Vagina (tissue), 2 donors: Measurements from ENCODE around the gene GSTP1. TPM values are rescaled to one million over a fixed set of nuclear protein-coding genes. Genes with fewer than 3 reads are reported as not detected.

Source experiments
- DNase-seq, 2 donors: peaks; one replicate each; pipeline ENCODE4 v3.0.0-alpha.2; 2017; ENCODE audit errors: extremely low spot score in 2 of 2
- H3K27ac ChIP-seq: fragments of 200-600 bp; sonication (generic); one replicate; pipeline ENCODE4 v1.5.1; 2019
- H3K27me3 ChIP-seq: fragments of 200-600 bp; sonication (generic); one replicate; pipeline ENCODE4 v1.5.1; 2019
- H3K36me3 ChIP-seq, 2 donors: fragments of 200-600 bp; sonication (generic); one replicate each; pipeline ENCODE4 v1.5.1; 2017 to 2019
- H3K4me1 ChIP-seq: fragments of 200-600 bp; sonication (generic); one replicate; pipeline ENCODE4 v1.5.1; 2019
- H3K4me3 ChIP-seq, 2 donors: fragments of 200-600 bp; sonication (generic); 1 replicate in 1 of 2; 2 replicates in 1 of 2; pipeline ENCODE4 v1.5.1; 2016 to 2019
- H3K9me3 ChIP-seq: fragments of 200-600 bp; sonication (generic); one replicate; pipeline ENCODE4 v1.5.1; 2019
- POLR2A ChIP-seq, 2 donors: fragments of 450-650 bp; IDR thresholded peaks; one replicate each; pipeline ENCODE4 v1.6.1; 2017; ENCODE audit warnings: antibody characterized with exemption in 2 of 2, mild to moderate bottlenecking in 2 of 2, moderate library complexity in 2 of 2
- POLR2AphosphoS5 ChIP-seq, 2 donors: sonication (generic); formaldehyde crosslinking; IDR thresholded peaks; one replicate each; pipeline ENCODE4 v1.9.0; 2017; ENCODE audit warnings: antibody characterized with exemption in 2 of 2, mild to moderate bottlenecking in 2 of 2, low read depth in 1 of 2; ENCODE audit not compliant: insufficient read depth in 1 of 2
- intact Hi-C: fragments of 100-400 bp; cut with DNase I; formaldehyde crosslinking; loops from one replicate; pipeline ENCODE4 v1.15.1; 2023
- total RNA-seq: library from RNA; depleted of rRNA; stranded (reverse); fragments of >200 nt; gene quantifications from one replicate; pipeline ENCODE4 v1.2.3, GENCODE V29; 2016
- TF ChIP-seq, protein P1 (sequence below), 3 experiments: fragments of 450-650 bp in 2 of 3; fragments of 200-600 bp in 1 of 3; sonication (generic) in 1 of 3; IDR thresholded peaks; one replicate each; pipeline ENCODE4 v1.5.1; 2017 to 2019; ENCODE audit warnings: antibody characterized with exemption in 3 of 3, mild to moderate bottlenecking in 2 of 3, moderate library complexity in 2 of 3

GSTP1 gene
- 2,739 TPM for total RNA-seq

DNA sequence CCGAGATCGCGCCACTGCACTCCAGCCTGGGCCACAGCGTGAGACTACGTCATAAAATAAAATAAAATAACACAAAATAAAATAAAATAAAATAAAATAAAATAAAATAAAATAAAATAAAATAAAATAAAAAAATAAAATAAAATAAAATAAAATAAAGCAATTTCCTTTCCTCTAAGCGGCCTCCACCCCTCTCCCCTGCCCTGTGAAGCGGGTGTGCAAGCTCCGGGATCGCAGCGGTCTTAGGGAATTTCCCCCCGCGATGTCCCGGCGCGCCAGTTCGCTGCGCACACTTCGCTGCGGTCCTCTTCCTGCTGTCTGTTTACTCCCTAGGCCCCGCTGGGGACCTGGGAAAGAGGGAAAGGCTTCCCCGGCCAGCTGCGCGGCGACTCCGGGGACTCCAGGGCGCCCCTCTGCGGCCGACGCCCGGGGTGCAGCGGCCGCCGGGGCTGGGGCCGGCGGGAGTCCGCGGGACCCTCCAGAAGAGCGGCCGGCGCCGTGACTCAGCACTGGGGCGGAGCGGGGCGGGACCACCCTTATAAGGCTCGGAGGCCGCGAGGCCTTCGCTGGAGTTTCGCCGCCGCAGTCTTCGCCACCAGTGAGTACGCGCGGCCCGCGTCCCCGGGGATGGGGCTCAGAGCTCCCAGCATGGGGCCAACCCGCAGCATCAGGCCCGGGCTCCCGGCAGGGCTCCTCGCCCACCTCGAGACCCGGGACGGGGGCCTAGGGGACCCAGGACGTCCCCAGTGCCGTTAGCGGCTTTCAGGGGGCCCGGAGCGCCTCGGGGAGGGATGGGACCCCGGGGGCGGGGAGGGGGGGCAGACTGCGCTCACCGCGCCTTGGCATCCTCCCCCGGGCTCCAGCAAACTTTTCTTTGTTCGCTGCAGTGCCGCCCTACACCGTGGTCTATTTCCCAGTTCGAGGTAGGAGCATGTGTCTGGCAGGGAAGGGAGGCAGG, at the start of gene GSTP1:
GSTP1 (plus strand) TSS at position 566 of the 958 bp plus-strand sequence; CDS start at position 598, 32 bp downstream.
- DNase-seq: peak in 1 of 2 donors; percentile 92
- Histone ChIP-seq H3K27me3 (no peaks in the 10 kb centered on the region), H3K9me3 (no peaks in the 10 kb centered on the region), H3K4me3 (peak within 1 kb of the TSS; percentile 97), H3K27ac (peak within 1 kb of the TSS; percentile 99), H3K36me3 (peaks cover 0 to 29% of the 10 kb centered on the region in 2 donors), H3K4me1 (peaks cover 37% of the 10 kb centered on the region)
- TF ChIP-seq POLR2AphosphoS5 (IDR thresholded peaks at IDR 0.05; ENCODE audit: insufficient read depth in 1 of 2, low read depth in 1 of 2): peak; percentile 27 to 95
- TF ChIP-seq POLR2A (IDR thresholded peaks at IDR 0.05): peak in 1 of 2 donors; percentile 91
- TF ChIP-seq, protein P1, sequence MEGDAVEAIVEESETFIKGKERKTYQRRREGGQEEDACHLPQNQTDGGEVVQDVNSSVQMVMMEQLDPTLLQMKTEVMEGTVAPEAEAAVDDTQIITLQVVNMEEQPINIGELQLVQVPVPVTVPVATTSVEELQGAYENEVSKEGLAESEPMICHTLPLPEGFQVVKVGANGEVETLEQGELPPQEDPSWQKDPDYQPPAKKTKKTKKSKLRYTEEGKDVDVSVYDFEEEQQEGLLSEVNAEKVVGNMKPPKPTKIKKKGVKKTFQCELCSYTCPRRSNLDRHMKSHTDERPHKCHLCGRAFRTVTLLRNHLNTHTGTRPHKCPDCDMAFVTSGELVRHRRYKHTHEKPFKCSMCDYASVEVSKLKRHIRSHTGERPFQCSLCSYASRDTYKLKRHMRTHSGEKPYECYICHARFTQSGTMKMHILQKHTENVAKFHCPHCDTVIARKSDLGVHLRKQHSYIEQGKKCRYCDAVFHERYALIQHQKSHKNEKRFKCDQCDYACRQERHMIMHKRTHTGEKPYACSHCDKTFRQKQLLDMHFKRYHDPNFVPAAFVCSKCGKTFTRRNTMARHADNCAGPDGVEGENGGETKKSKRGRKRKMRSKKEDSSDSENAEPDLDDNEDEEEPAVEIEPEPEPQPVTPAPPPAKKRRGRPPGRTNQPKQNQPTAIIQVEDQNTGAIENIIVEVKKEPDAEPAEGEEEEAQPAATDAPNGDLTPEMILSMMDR (IDR thresholded peaks at IDR 0.05): peak; percentile 52 to 83 (median 58)
- intact Hi-C loops: no loop called here

- no peaks in the 10 kb centered on the region for H3K36me3 ChIP-seq
- no peak for DNase-seq
- no peak overlapping the region for H3K4me3 ChIP-seq
- H3K4me1 ChIP-seq: no peaks in the 10 kb centered on the region
- H3K9me3 ChIP-seq: no peaks in the 10 kb centered on the region
- no peak overlapping the region for H3K27ac ChIP-seq
- TF ChIP-seq POLR2A (IDR thresholded peaks at IDR 0.05) (no peak), POLR2AphosphoS5 (IDR thresholded peaks at IDR 0.05; ENCODE audit: insufficient read depth in 1 of 2, low read depth in 1 of 2) (no peak)
- TF ChIP-seq, protein P1 (IDR thresholded peaks at IDR 0.05): no peak
- intact Hi-C loops: no loop called here
- H3K27me3 ChIP-seq: no peaks in the 10 kb centered on the region
Measured at GRCh38 chr11:67534070-67534679, 49.4 kb upstream of the GSTP1 start.

DNA sequence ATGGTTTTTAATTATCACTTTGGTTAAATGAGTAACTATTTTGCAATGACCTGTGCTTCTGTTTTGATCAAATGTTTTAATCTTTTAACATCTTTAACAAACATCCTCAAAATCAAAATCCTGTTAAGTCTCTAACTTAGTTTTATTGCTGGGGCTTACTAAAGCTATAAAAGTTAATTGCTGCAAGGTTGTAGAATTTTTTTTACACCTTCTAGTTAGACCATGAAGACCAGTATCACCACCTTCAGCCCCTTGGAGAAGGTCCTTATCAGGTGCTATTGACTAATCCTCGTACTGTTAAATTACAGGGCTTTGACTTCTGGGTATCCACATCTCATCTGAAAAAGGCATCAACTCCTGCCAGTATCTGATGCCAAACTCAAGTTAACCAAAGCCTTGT, 48.1 kb upstream of the GSTP1 start:
- Histone ChIP-seq H3K27me3 (no peaks in the 10 kb centered on the region), H3K27ac (no peak overlapping the region), H3K9me3 (no peaks in the 10 kb centered on the region), H3K4me1 (no peaks in the 10 kb centered on the region), H3K4me3 (no peak overlapping the region), H3K36me3 (no peaks in the 10 kb centered on the region)
- no peak for DNase-seq
- intact Hi-C loops: no loop called here
- TF ChIP-seq POLR2AphosphoS5 (IDR thresholded peaks at IDR 0.05; ENCODE audit: insufficient read depth in 1 of 2, low read depth in 1 of 2) (no peak), POLR2A (IDR thresholded peaks at IDR 0.05) (no peak)
- TF ChIP-seq, protein P1 (IDR thresholded peaks at IDR 0.05): no peak

- H3K36me3 ChIP-seq: no peaks in the 10 kb centered on the region
- no peaks in the 10 kb centered on the region for H3K4me1 ChIP-seq
- TF ChIP-seq POLR2AphosphoS5 (IDR thresholded peaks at IDR 0.05; ENCODE audit: insufficient read depth in 1 of 2, low read depth in 1 of 2) (no peak), POLR2A (IDR thresholded peaks at IDR 0.05) (no peak)
- intact Hi-C loops: no loop called here
- no peak for DNase-seq
- no peaks in the 10 kb centered on the region for H3K27me3 ChIP-seq
- no peak overlapping the region for H3K4me3 ChIP-seq
- no peaks in the 10 kb centered on the region for H3K9me3 ChIP-seq
- no peak overlapping the region for H3K27ac ChIP-seq
Measured at GRCh38 chr11:67538306-67538705, 45.3 kb upstream of the GSTP1 start.

DNA sequence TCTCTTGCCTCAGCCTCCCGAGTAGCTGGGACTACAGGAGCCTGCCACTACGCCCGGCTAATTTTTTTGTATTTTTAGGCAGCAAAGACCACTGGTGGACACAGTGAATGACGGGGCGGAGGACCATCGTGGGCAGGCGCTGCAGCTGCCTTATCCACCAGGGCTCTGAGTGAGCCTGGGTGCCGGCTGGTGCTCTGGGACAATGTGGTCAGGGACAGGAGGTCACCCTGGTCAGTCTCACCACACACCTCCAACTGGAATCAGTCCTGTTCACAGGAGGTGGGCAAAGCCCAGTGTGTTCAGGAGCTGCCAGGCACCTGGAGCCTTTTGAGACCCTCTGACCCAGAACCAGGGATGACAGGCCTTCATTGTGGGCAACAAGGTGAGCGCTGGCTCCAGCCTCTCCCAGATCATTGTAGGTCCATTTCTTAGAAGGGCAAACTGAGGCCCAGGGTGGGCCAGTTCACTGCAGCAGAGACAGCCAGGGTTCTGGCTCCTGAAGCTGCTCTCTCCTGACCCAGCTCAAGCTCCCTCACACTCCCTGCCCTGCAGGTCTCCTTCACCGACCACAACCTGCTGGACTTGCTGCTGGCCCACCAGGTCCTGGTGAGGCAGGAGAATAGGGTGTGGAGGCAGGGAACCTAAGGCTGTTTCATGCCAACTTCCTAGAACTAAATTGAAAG, 44.6 kb upstream of the GSTP1 start:
- TF ChIP-seq POLR2A (IDR thresholded peaks at IDR 0.05) (no peak), POLR2AphosphoS5 (IDR thresholded peaks at IDR 0.05; ENCODE audit: insufficient read depth in 1 of 2, low read depth in 1 of 2) (no peak)
- TF ChIP-seq, protein P1 (IDR thresholded peaks at IDR 0.05): no peak
- no peak overlapping the region for H3K4me3 ChIP-seq
- no peaks in the 10 kb centered on the region for H3K9me3 ChIP-seq
- no peak for DNase-seq
- H3K36me3 ChIP-seq: no peaks in the 10 kb centered on the region
- H3K4me1 ChIP-seq: no peaks in the 10 kb centered on the region
- H3K27ac ChIP-seq: no peak overlapping the region
- intact Hi-C loops: no loop called here
- H3K27me3 ChIP-seq: no peaks in the 10 kb centered on the region
